Hepatocyte (in vitro differentiated cells): ENCODE results near the gene HHAT. TPM values are rescaled to one million over a fixed set of nuclear protein-coding genes. Genes with fewer than 3 reads are reported as not detected.

ENCODE experiments used
- DNase-seq: peaks from one replicate; pipeline ENCODE4 v3.0.0-alpha.2; 2016; ENCODE audit warnings: low spot score
- H2AFZ ChIP-seq: fragments of 200-600 bp; sonication (generic); 2 replicates; pipeline ENCODE4 v1.6.0; 2016; ENCODE audit warnings: antibody characterized with exemption, mild to moderate bottlenecking
- H3K27ac ChIP-seq: fragments of 200-600 bp; sonication (generic); 2 replicates; pipeline ENCODE4 v1.5.1; 2016; ENCODE audit warnings: mild to moderate bottlenecking
- H3K27me3 ChIP-seq: fragments of 200-600 bp; sonication (generic); 2 replicates; pipeline ENCODE4 v1.6.1; 2016
- H3K36me3 ChIP-seq: fragments of 200-600 bp; sonication (generic); replicated peaks from 2 replicates; pipeline ENCODE4 v1.5.1; 2016; ENCODE audit warnings: low read depth; ENCODE audit not compliant: insufficient read depth
- H3K4me1 ChIP-seq: fragments of 200-600 bp; sonication (generic); 2 replicates; pipeline ENCODE4 v1.5.1; 2016; ENCODE audit warnings: mild to moderate bottlenecking, moderate library complexity; ENCODE audit not compliant: insufficient read depth
- H3K4me2 ChIP-seq: fragments of 200-600 bp; sonication (generic); 2 replicates; pipeline ENCODE4 v1.6.0; 2016
- H3K4me3 ChIP-seq: fragments of 200-600 bp; sonication (generic); 2 replicates; pipeline ENCODE4 v1.5.1; 2016; ENCODE audit warnings: mild to moderate bottlenecking
- H3K79me2 ChIP-seq: fragments of 200-600 bp; sonication (generic); 2 replicates; pipeline ENCODE4 v1.6.0; 2017; ENCODE audit warnings: mild to moderate bottlenecking
- H3K9me2 ChIP-seq: fragments of 200-600 bp; sonication (generic); replicated peaks from 2 replicates; pipeline ENCODE4 v1.6.0; 2017; ENCODE audit warnings: mild to moderate bottlenecking; ENCODE audit not compliant: insufficient read depth
- H3K9me3 ChIP-seq: fragments of 200-600 bp; sonication (generic); 2 replicates; pipeline ENCODE4 v1.5.1; 2016; ENCODE audit warnings: low read depth, mild to moderate bottlenecking
- H4K20me1 ChIP-seq: fragments of 200-600 bp; sonication (generic); 2 replicates; pipeline ENCODE4 v1.6.0; 2016; ENCODE audit warnings: mild to moderate bottlenecking; ENCODE audit not compliant: insufficient read depth, poor library complexity, severe bottlenecking
- EZH2 ChIP-seq: fragments of 200-600 bp; sonication (generic); IDR thresholded peaks from 2 replicates; pipeline ENCODE4 v1.6.1; 2016; ENCODE audit warnings: antibody characterized with exemption, mild to moderate bottlenecking, borderline replicate concordance
- EZH2phosphoT487 ChIP-seq: fragments of 200-600 bp; sonication (generic); IDR thresholded peaks from one replicate; pipeline ENCODE4 v1.6.1; 2018; ENCODE audit warnings: antibody characterized with exemption, mild to moderate bottlenecking, low read depth, moderate library complexity; ENCODE audit not compliant: unreplicated experiment, severe bottlenecking
- WGBS: methylation state at CpG from one replicate; pipeline ENCODE4 v1.1.6; 2016; ENCODE audit warnings: low lambda C conversion rate; ENCODE audit errors: missing lambda C conversion rate; 5-methylcytosine and 5-hydroxymethylcytosine counted together
- polyA plus RNA-seq: library from polyadenylated mRNA; unstranded; fragments of >200 nt; fragmentation: Nextera tagmentation; extraction: Ambion mirVana; gene quantifications from 2 replicates; pipeline ENCODE4 v1.2.1, GENCODE V29; 2016
- total RNA-seq: library from RNA; depleted of rRNA; stranded (reverse); fragments of >200 nt; gene quantifications from 2 replicates; pipeline ENCODE4 v1.2.3, GENCODE V29; 2014
- TF ChIP-seq, protein P1 (sequence below): fragments of 200-600 bp; sonication (generic); IDR thresholded peaks from 2 replicates; pipeline ENCODE4 v1.5.1; 2016; ENCODE audit warnings: antibody characterized with exemption, mild to moderate bottlenecking; ENCODE audit not compliant: poor library complexity

Gene HHAT
- total and polyA plus RNA-seq, 2 experiments from 2014 or later: 5.3 to 6.3 TPM

DNA sequence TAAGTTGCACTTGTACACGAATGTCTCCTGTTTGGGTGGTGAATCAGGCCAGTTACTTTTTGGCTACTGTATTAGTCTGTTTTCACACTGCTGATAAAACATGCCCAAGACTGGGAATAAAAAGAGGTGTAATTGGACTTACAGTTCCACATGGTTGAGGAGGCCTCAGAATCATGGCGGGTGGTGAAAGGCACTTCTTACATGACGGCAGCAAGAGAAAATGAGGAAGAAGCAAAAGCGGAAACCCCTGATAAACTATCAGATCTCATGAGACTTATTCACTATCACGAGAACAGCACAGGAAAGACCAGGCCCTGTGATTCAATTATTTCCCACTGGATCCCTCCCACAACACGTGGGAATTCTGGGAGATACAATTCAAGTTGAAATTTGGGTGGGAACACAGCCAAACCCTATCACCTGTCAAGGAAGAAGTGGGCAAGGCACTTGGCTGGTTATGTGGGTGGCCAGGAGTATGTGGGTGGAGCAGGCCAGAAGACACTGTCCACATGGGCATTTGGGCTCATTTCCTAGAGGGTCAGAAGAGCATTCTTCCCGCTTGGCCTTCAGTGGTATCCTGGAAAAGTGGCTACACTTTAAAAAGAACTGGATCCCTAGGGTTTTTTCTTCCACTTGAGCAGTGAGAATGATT, 228.8 kb downstream of the HHAT start:
- Histone ChIP-seq H3K27me3 (no peaks in the 10 kb centered on the region), H3K36me3 (no peaks in the 10 kb centered on the region), H3K79me2 (no peaks in the 10 kb centered on the region), H3K9me2 (no peaks in the 10 kb centered on the region), H3K4me3 (no peak overlapping the region), H2AFZ (no peak overlapping the region), H4K20me1 (no peaks in the 10 kb centered on the region), H3K4me2 (no peak overlapping the region), H3K4me1 (no peaks in the 10 kb centered on the region), H3K27ac (no peak overlapping the region), H3K9me3 (no peaks in the 10 kb centered on the region)
- DNase-seq: no peak
- 92% methylated on average over 7 of the region's 7 CpGs for whole genome bisulfite sequencing
- TF ChIP-seq, protein P1, sequence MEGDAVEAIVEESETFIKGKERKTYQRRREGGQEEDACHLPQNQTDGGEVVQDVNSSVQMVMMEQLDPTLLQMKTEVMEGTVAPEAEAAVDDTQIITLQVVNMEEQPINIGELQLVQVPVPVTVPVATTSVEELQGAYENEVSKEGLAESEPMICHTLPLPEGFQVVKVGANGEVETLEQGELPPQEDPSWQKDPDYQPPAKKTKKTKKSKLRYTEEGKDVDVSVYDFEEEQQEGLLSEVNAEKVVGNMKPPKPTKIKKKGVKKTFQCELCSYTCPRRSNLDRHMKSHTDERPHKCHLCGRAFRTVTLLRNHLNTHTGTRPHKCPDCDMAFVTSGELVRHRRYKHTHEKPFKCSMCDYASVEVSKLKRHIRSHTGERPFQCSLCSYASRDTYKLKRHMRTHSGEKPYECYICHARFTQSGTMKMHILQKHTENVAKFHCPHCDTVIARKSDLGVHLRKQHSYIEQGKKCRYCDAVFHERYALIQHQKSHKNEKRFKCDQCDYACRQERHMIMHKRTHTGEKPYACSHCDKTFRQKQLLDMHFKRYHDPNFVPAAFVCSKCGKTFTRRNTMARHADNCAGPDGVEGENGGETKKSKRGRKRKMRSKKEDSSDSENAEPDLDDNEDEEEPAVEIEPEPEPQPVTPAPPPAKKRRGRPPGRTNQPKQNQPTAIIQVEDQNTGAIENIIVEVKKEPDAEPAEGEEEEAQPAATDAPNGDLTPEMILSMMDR: no peak
- TF ChIP-seq EZH2phosphoT487 (no peak), EZH2 (no peak)

DNA sequence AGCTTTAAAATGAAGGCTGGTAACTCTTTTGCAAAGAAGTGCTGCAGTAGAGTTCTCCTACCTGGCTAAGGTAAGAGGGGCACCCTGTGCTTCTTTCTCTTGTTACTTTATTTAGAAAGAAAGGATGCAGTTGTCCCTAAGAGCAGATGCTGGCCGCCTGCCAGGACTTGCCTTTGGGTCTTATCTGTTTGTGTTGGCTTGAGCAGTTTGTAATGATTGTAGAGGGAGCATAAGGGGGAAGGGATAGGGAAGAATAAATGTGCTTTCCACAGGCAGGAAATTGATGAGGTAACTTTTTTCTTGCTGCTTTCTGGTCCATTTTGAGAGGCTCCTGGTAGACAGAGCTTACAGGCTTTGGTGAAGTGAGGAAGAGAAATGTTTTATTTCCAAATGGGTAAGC, 229.6 kb downstream of the HHAT start:
- H3K4me1 ChIP-seq: no peaks in the 10 kb centered on the region
- no peaks in the 10 kb centered on the region for H3K9me2 ChIP-seq
- DNase-seq: peak; percentile 40
- no peak overlapping the region for H3K27ac ChIP-seq
- no peak for TF ChIP-seq EZH2phosphoT487
- no peak for TF ChIP-seq EZH2
- TF ChIP-seq, protein P1: no peak
- WGBS: 20% methylated on average over 1 of the region's 1 CpG
- no peaks in the 10 kb centered on the region for H3K27me3 ChIP-seq
- H3K4me2 ChIP-seq: no peak overlapping the region
- no peak overlapping the region for H3K4me3 ChIP-seq
- H3K36me3 ChIP-seq: no peaks in the 10 kb centered on the region
- H3K9me3 ChIP-seq: no peaks in the 10 kb centered on the region
- H2AFZ ChIP-seq: no peak overlapping the region
- H4K20me1 ChIP-seq: no peaks in the 10 kb centered on the region
- no peaks in the 10 kb centered on the region for H3K79me2 ChIP-seq

DNA sequence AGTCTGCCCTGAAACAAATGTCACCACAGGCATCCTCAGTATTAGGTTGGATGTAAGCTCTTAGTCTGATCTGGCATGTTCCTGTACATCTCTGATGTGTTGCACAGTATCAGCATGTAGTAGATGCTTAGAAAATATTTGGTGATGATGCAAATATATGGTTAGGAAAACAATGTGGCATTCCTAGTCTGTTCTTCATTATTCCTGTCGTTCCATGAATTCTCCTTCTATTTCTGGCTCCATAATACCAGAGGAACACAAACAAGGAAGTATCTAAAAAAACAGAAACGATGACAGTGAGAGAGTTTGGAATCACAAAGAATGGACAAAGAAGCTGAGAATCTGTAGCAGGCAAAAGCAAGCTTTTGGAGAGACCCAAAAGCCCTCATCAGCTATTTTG, 236.6 kb downstream of the HHAT start:
- no peaks in the 10 kb centered on the region for H3K27me3 ChIP-seq
- no peak for TF ChIP-seq EZH2phosphoT487
- TF ChIP-seq, protein P1: no peak
- no peak for TF ChIP-seq EZH2
- no peak for DNase-seq
- no peaks in the 10 kb centered on the region for H4K20me1 ChIP-seq
- H3K27ac ChIP-seq: no peak overlapping the region
- H3K9me2 ChIP-seq: no peaks in the 10 kb centered on the region
- H3K4me1 ChIP-seq: no peaks in the 10 kb centered on the region
- H3K4me2 ChIP-seq: no peak overlapping the region
- H3K4me3 ChIP-seq: no peak overlapping the region
- WGBS: 79% methylated on average over 2 of the region's 2 CpGs
- H3K9me3 ChIP-seq: no peaks in the 10 kb centered on the region
- H2AFZ ChIP-seq: no peak overlapping the region
- no peaks in the 10 kb centered on the region for H3K79me2 ChIP-seq
- H3K36me3 ChIP-seq: no peaks in the 10 kb centered on the region
